Central memory CD8-positive, alpha-beta T cell (primary cell): ENCODE data around the gene TRPM7.

Experiments used
- ATAC-seq: fragments of 150-1000 bp; cut with Tn5 transposase; replicated peaks from 2 replicates; pipeline ENCODE4 v1.10.0; 2022; ENCODE audit warnings: mild to moderate bottlenecking, moderate FRiP score, moderate number of reproducible peaks; ENCODE audit not compliant: poor library complexity, severe bottlenecking; ENCODE audit errors: extremely low read depth
- DNase-seq, 2 donors: peaks; one replicate each; pipeline ENCODE4 v3.0.0; 2021; ENCODE audit warnings: low spot score in 2 of 2
- H3K27ac Mint-ChIP-seq: one replicate; pipeline ENCODE4 v1.8.0; 2022; ENCODE audit warnings: low read depth, mild to moderate bottlenecking, moderate library complexity, mixed read lengths
- H3K27me3 Mint-ChIP-seq: one replicate; pipeline ENCODE4 v1.8.0; 2022; ENCODE audit warnings: mixed read lengths
- H3K36me3 Mint-ChIP-seq: one replicate; pipeline ENCODE4 v1.8.0; 2022; ENCODE audit warnings: mild to moderate bottlenecking, moderate library complexity, mixed read lengths; ENCODE audit not compliant: insufficient read depth
- H3K4me1 Mint-ChIP-seq: one replicate; pipeline ENCODE4 v1.8.0; 2022; ENCODE audit warnings: mixed read lengths
- H3K4me3 Mint-ChIP-seq: one replicate; pipeline ENCODE4 v1.8.0; 2022; ENCODE audit warnings: mild to moderate bottlenecking, moderate library complexity, mixed read lengths
- H3K9me3 Mint-ChIP-seq: one replicate; pipeline ENCODE4 v1.8.0; 2022; ENCODE audit warnings: mixed read lengths

Gene TRPM7

GRCh38 chr15:50544368-50544767 is 142.2 kb downstream of the TRPM7 start:
- no peak for ATAC-seq
- Mint-ChIP-seq H3K27ac (no peak overlapping the region), H3K4me1 (no peaks in the 10 kb centered on the region), H3K4me3 (no peak overlapping the region), H3K36me3 (peaks cover 2% of the 10 kb centered on the region), H3K9me3 (no peaks in the 10 kb centered on the region), H3K27me3 (peaks cover 31% of the 10 kb centered on the region)
- no peak for DNase-seq

- peaks cover 31% of the 10 kb centered on the region for H3K27me3 Mint-ChIP-seq
- H3K36me3 Mint-ChIP-seq, result peaks cover 2% of the 10 kb centered on the region
- ATAC-seq (no peak), DNase-seq (no peak)
- H3K27ac Mint-ChIP-seq, result no peak overlapping the region
- no peak overlapping the region for H3K4me3 Mint-ChIP-seq
- H3K4me1 Mint-ChIP-seq, result no peaks in the 10 kb centered on the region
- H3K9me3 Mint-ChIP-seq, result no peaks in the 10 kb centered on the region
Observed at GRCh38 chr15:50543556-50543955, 143.0 kb downstream of the TRPM7 start.

GRCh38 chr15:50542887-50543210 is 143.7 kb downstream of the TRPM7 start:
- Mint-ChIP-seq H3K36me3 (peaks cover 1% of the 10 kb centered on the region), H3K4me1 (no peaks in the 10 kb centered on the region), H3K27ac (no peak overlapping the region), H3K27me3 (peaks cover 31% of the 10 kb centered on the region), H3K4me3 (no peak overlapping the region), H3K9me3 (no peaks in the 10 kb centered on the region)
- no peak for ATAC-seq
- no peak for DNase-seq

- no peak overlapping the region for H3K4me3 Mint-ChIP-seq
- H3K9me3 Mint-ChIP-seq, result no peaks in the 10 kb centered on the region
- H3K36me3 Mint-ChIP-seq, result no peaks in the 10 kb centered on the region
- ATAC-seq, result no peak
- peaks cover 10% of the 10 kb centered on the region for H3K27me3 Mint-ChIP-seq
- H3K27ac Mint-ChIP-seq, result no peak overlapping the region
- H3K4me1 Mint-ChIP-seq, result no peaks in the 10 kb centered on the region
- DNase-seq, result no peak
Observed at GRCh38 chr15:50531766-50532165, 154.8 kb downstream of the TRPM7 start.

- Mint-ChIP-seq H3K4me1 (no peaks in the 10 kb centered on the region), H3K27ac (no peak overlapping the region), H3K4me3 (no peak overlapping the region), H3K27me3 (peaks cover 10% of the 10 kb centered on the region), H3K9me3 (no peaks in the 10 kb centered on the region), H3K36me3 (no peaks in the 10 kb centered on the region)
- ATAC-seq (no peak), DNase-seq (no peak)
Observed at GRCh38 chr15:50531163-50531562, 155.4 kb downstream of the TRPM7 start.

GRCh38 chr15:50523851-50524251 is 162.7 kb downstream of the TRPM7 start:
- Mint-ChIP-seq H3K4me3 (no peak overlapping the region), H3K27me3 (no peaks in the 10 kb centered on the region)

GRCh38 chr15:50519740-50520425 is 166.7 kb downstream of the TRPM7 start:
- no peak overlapping the region for H3K4me3 Mint-ChIP-seq
- no peak for ATAC-seq
- no peak overlapping the region for H3K27ac Mint-ChIP-seq
- H3K9me3 Mint-ChIP-seq, result no peaks in the 10 kb centered on the region
- no peak for DNase-seq
- H3K36me3 Mint-ChIP-seq, result no peaks in the 10 kb centered on the region
- no peaks in the 10 kb centered on the region for H3K27me3 Mint-ChIP-seq
- H3K4me1 Mint-ChIP-seq, result no peaks in the 10 kb centered on the region

More at GRCh38 chr15:50523851-50524251, 162.7 kb downstream of the TRPM7 start:
- ATAC-seq (no peak), DNase-seq (no peak)
- no peaks in the 10 kb centered on the region for H3K9me3 Mint-ChIP-seq
- H3K36me3 Mint-ChIP-seq, result no peaks in the 10 kb centered on the region
- no peak overlapping the region for H3K27ac Mint-ChIP-seq
- no peaks in the 10 kb centered on the region for H3K4me1 Mint-ChIP-seq

- no peaks in the 10 kb centered on the region for H3K4me1 Mint-ChIP-seq
- H3K27me3 Mint-ChIP-seq, result no peaks in the 10 kb centered on the region
Observed at GRCh38 chr15:50513001-50513400, 173.6 kb downstream of the TRPM7 start.

More at GRCh38 chr15:50513001-50513400, 173.6 kb downstream of the TRPM7 start:
- ATAC-seq (no peak), DNase-seq (no peak)
- Mint-ChIP-seq H3K9me3 (no peaks in the 10 kb centered on the region), H3K36me3 (no peaks in the 10 kb centered on the region), H3K4me3 (no peak overlapping the region), H3K27ac (no peak overlapping the region)
